Panc1 (cell line): ENCODE results near the gene SPOCK1.

Experiments
- POLR2AphosphoS5 ChIP-seq: IDR thresholded peaks from 2 replicates; pipeline ENCODE4 v1.6.1; 2012; ENCODE audit warnings: mild to moderate bottlenecking, low read depth, low read length, moderate library complexity
- SIN3A ChIP-seq: IDR thresholded peaks from 2 replicates; pipeline ENCODE4 v1.6.1; 2012; ENCODE audit warnings: low read depth, mild to moderate bottlenecking, low read length, moderate library complexity, borderline replicate concordance; ENCODE audit not compliant: insufficient read depth
- TF ChIP-seq, protein P1 (sequence below): fragments of 450-650 bp; IDR thresholded peaks from 2 replicates; pipeline ENCODE4 v1.5.1; 2017; ENCODE audit warnings: mild to moderate bottlenecking

DNA sequence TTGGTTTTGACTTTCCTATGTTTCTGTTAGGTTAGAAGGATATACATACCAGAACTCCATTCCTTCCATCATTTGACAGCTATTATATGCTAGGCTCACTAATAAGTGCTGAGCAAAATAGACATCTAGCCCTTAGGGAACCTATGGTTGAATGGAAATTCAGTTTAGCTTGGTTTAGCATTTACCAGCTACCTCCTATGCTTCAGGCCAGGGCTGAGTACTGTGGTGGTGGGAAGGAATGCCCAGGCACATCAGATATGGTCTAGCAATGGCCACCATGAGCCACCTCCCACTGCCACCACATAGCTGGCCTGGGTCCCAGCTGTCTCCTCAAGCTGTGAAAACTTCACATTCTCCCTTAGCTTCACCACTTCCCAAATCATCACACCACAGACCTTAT lies 89.4 kb downstream of the SPOCK1 start:
- TF ChIP-seq, protein P1, sequence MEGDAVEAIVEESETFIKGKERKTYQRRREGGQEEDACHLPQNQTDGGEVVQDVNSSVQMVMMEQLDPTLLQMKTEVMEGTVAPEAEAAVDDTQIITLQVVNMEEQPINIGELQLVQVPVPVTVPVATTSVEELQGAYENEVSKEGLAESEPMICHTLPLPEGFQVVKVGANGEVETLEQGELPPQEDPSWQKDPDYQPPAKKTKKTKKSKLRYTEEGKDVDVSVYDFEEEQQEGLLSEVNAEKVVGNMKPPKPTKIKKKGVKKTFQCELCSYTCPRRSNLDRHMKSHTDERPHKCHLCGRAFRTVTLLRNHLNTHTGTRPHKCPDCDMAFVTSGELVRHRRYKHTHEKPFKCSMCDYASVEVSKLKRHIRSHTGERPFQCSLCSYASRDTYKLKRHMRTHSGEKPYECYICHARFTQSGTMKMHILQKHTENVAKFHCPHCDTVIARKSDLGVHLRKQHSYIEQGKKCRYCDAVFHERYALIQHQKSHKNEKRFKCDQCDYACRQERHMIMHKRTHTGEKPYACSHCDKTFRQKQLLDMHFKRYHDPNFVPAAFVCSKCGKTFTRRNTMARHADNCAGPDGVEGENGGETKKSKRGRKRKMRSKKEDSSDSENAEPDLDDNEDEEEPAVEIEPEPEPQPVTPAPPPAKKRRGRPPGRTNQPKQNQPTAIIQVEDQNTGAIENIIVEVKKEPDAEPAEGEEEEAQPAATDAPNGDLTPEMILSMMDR = no peak
- TF ChIP-seq SIN3A (no peak), POLR2AphosphoS5 (no peak)
